Measurements from ENCODE around the gene LOXL1. TPM values are rescaled to one million over a fixed set of nuclear protein-coding genes. Genes with fewer than 3 reads are reported as not detected.
A peak's percentile ranks its signal among the peaks of the same experiment; 100 is the strongest.
"Not testable (repeated sequence)": the region's sequence is repeated elsewhere in the genome, so short reads cannot be mapped to it uniquely, and the experiment has no call there.

Gene LOXL1
- total RNA-seq, 2 donors from 2014 or later = 0.27 to 0.78 TPM

DNA sequence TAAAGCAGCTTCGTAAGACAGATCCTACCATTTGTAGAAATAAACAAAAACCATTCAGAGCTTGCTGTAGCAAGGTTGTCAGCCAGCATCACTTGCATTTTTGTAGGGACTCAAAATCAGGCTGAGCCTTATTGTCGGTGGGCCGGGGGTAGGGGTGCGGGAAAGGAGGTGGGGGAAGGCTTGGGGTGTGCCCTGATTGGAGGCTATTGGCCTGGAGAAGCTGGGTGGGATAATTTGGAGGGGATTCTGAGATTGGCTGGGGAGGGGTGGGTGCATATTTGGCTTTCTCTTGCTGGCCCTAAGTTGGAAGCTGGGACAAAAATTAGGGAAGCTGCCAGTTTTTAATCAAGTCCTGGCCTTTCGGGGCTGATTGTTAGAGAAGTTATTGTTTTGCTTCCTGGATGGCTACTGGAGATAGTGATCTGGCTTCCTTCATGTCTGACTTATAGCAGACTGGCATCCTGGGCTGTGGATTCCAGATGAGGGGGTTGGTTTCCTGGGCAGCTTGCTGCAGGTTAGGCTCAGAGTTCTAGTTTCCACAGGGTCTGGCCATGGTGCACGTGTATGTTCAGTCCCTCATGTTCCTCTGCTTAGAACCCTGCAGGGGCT lies 43.0 kb downstream of the LOXL1 start:
- no peak for ATAC-seq
- Mint-ChIP-seq H3K9me3 (peaks cover 2% of the 10 kb centered on the region in 2 donors), H3K36me3 (peaks cover 0 to 3% of the 10 kb centered on the region in 2 donors), H3K27ac (peak overlapping the region in 1 of 2 donors; percentile 15)
- DNase-seq (ENCODE audit: low spot score in 2 of 2) = peak in 1 of 2 donors; percentile 1

- H3K9me3 Mint-ChIP-seq = peaks cover 6 to 9% of the 10 kb centered on the region in 2 donors
- H3K36me3 Mint-ChIP-seq = peaks cover 0 to 15% of the 10 kb centered on the region in 2 donors
- DNase-seq (ENCODE audit: low spot score in 2 of 2) (peak; percentile 80 to 82), ATAC-seq (peak; percentile 84 to 85)
- no peak overlapping the region for H3K27ac Mint-ChIP-seq
Measured at GRCh38 chr15:73972984-73973682, 46.9 kb downstream of the LOXL1 start.

DNA sequence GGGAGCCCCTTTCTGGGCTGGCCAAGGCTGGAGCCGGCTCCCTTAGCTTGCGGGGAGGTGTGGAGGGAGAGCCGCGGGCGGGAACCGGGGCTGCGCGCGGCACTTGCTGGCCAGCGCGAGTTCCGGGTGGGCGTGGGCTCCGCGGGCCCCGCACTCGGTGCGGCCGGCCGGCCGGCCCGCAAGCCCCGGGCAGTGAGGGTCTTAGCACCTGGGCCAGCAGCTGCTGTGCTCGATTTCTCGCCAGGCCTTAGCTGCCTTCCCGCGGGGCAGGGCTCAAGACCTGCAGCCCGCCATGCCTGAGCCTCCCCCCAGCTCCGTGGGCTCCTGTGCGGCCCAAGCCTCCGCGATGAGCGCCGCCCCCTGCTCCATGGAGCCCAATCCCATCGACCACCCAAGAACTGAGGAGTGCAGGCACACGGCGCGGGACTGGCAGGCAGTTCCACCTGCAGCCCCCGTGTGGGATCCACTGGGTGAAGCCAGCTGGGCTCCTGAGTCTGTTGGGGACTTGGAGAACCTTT lies 47.5 kb downstream of the LOXL1 start:
- H3K36me3 Mint-ChIP-seq = peaks cover 0 to 15% of the 10 kb centered on the region in 2 donors
- not testable (repeated sequence) for H3K9me3 Mint-ChIP-seq; DNase-seq (ENCODE audit: low spot score in 2 of 2); H3K27ac Mint-ChIP-seq; ATAC-seq

DNA sequence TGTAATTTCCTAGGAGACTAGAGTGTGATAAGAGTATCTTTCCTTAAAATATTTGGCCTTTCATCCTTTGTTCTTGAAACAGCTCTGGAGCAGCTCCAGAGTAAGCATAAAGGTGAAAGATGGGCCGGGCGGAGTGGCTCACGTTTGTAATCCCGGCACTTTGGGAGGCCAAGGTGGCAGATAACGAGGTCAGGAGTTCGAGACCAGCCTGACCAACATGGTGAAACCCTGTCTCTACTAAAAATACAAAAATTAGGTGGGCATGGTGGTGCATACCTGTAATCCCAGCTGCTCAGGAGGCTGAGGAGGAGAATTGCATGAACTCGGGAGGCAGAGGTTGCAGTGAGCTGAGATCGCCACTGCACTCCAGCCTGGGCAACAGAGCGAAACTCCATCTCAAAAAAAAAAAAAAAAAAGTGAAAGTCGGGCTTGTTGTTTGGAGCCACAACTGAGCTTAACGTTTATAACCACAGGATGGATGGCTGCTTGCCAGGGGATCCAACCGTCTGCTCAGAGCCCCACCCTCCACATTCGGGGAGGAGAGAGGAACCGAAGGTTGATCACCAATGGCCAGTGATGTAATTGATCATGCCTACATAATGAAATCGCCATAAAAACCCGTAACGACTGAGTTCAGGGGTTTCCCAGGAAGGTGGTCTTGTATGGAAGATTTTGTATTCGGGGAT lies 49.3 kb downstream of the LOXL1 start:
- peak; percentile 31 to 54 for DNase-seq (ENCODE audit: low spot score in 2 of 2)
- H3K27ac Mint-ChIP-seq = peak overlapping the region in 1 of 2 donors; percentile 70
- H3K9me3 Mint-ChIP-seq = not testable (repeated sequence)
- peaks cover 0 to 15% of the 10 kb centered on the region in 2 donors for H3K36me3 Mint-ChIP-seq
- ATAC-seq = peak; percentile 48 to 54

GRCh38 chr15:73978896-73979295 lies 52.6 kb downstream of the LOXL1 start:
- no peak for ATAC-seq

DNA sequence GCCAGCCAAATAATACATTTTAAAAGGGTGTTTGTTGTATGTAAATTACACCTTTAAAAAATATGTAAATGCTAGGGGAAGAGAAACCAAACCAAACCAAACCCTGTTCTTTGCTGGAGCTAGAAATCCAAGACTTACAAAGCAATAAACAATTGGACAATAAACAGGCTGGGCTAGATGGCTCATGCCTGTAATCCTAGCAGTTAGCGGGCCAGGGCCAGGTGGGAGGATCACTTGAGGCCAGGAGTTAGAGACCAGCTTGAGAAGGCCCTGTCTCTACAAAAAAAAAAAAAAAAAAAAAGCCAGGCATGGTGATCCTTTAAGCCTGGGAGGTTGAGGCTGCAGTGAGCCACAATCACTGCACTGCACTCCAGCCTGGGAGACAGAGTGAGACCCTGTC lies 53.4 kb downstream of the LOXL1 start:
- DNase-seq (ENCODE audit: low spot score in 2 of 2) (no peak), ATAC-seq (no peak)
- no peak overlapping the region for H3K27ac Mint-ChIP-seq
- peaks cover under 1 to 5% of the 10 kb centered on the region in 2 donors for H3K9me3 Mint-ChIP-seq
- peaks cover 0 to 8% of the 10 kb centered on the region in 2 donors for H3K36me3 Mint-ChIP-seq

More at GRCh38 chr15:73978896-73979295, 52.6 kb downstream of the LOXL1 start:
- Mint-ChIP-seq H3K27ac (no peak overlapping the region), H3K9me3 (peaks cover 6 to 9% of the 10 kb centered on the region in 2 donors), H3K36me3 (peaks cover 0 to 15% of the 10 kb centered on the region in 2 donors)
- no peak for DNase-seq (ENCODE audit: low spot score in 2 of 2)

DNA sequence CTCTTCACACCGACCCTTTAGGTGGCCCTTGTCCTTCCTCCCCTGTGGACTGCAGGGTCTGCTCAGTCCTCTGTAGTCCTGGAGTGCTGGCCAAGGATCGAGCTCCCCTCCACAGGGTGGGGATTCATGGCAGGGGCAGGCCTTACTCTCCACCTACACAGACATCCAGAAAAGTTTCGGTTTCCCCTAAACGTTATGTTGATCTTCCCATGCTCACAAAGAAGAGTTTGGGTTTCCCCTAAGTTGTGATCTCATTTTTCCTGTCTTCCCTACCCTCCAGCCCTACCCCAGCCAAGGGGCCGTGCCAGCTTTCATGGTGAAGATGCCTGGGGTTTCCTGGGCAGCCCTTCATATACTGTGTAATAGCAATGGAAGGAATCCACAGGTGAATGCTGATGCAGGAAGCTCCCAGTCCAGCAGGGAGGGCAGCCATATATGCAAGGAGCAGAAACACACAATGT lies 55.5 kb downstream of the LOXL1 start:
- no peak for DNase-seq (ENCODE audit: low spot score in 2 of 2)
- ATAC-seq = peak; percentile 55 to 73
- Mint-ChIP-seq H3K27ac (peak overlapping the region; percentile 91 to 93), H3K9me3 (no peaks in the 10 kb centered on the region), H3K36me3 (no peaks in the 10 kb centered on the region)

- no peaks in the 10 kb centered on the region for H3K9me3 Mint-ChIP-seq
- peak; percentile 63 to 80 for ATAC-seq
- H3K27ac Mint-ChIP-seq = peak overlapping the region; percentile 91 to 93
- no peaks in the 10 kb centered on the region for H3K36me3 Mint-ChIP-seq
- no peak for DNase-seq (ENCODE audit: low spot score in 2 of 2)
Measured at GRCh38 chr15:73982222-73982962, 56.1 kb downstream of the LOXL1 start.

- ATAC-seq = no peak
- H3K36me3 Mint-ChIP-seq = no peaks in the 10 kb centered on the region
- peak overlapping the region in 1 of 2 donors; percentile 91 for H3K27ac Mint-ChIP-seq
- no peak for DNase-seq (ENCODE audit: low spot score in 2 of 2)
- H3K9me3 Mint-ChIP-seq = no peaks in the 10 kb centered on the region
Measured at GRCh38 chr15:73983211-73983727, 57.0 kb downstream of the LOXL1 start.

DNA sequence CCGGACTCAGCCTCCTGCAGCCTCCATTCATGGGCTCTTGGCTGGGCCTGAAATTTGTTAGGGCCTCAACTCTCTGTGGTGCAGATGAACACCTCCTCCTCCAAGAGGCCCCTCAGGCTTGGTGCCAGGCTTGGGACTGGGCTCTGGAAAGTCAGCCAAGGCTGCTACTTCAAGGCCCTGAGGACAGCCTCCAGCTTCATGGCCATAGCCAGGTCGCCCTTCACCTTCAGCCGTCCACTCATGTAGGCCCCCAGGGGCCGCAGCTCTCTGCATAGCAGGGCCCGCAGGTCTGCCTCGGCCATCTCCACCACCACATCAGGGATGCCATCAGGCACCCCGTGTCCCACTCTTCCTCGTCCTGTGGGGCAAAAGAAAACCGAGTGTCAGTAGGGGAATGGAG lies 57.5 kb downstream of the LOXL1 start:
- Mint-ChIP-seq H3K36me3 (no peaks in the 10 kb centered on the region), H3K9me3 (no peaks in the 10 kb centered on the region), H3K27ac (peak overlapping the region; percentile 16 to 37)
- DNase-seq (ENCODE audit: low spot score in 2 of 2) (no peak), ATAC-seq (no peak)

DNA sequence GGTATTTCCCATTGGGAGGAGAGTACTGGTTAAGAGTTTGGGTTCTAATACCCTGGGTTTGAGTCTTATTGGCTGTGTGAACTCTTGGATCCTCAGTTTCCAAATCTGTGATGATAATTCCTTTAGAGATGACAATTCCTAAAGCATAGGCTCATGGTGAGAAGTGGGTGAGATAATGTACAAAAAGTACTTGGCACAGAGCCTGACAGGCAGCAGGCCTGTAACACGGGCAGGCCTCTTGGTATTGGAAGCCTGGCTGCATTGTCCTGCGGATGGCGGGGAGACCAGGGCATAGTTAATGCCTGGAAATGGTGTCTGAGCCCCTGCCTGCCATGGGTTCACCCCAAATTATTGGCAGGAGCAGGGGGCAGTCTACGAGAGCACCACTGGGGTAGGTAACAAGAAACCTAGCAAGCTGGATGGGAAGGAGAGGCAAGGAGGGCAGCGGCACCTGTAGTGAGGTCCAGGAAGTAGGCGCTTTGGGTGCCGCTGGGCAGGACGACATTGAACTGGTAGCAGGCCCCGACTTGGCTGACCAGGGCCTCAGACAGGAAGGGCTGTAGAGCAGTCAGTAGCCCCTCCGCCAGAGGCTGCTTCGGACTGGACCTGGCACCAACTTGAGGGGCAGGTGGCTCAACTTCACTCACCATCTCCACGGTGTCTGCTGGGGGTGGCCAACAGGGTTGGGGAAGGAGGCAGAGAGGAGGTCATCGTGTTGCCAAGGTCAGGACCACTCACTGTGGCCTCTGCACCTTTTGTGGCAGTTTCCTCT lies 58.1 kb downstream of the LOXL1 start:
- no peak for DNase-seq (ENCODE audit: low spot score in 2 of 2)
- Mint-ChIP-seq H3K27ac (peak overlapping the region; percentile 16 to 37), H3K36me3 (no peaks in the 10 kb centered on the region), H3K9me3 (no peaks in the 10 kb centered on the region)
- ATAC-seq = no peak

- no peaks in the 10 kb centered on the region for H3K9me3 Mint-ChIP-seq
- peak overlapping the region in 1 of 2 donors; percentile 42 for H3K27ac Mint-ChIP-seq
- DNase-seq (ENCODE audit: low spot score in 2 of 2) (no peak), ATAC-seq (no peak)
- no peaks in the 10 kb centered on the region for H3K36me3 Mint-ChIP-seq
Measured at GRCh38 chr15:73985101-73985873, 59.0 kb downstream of the LOXL1 start.

DNA sequence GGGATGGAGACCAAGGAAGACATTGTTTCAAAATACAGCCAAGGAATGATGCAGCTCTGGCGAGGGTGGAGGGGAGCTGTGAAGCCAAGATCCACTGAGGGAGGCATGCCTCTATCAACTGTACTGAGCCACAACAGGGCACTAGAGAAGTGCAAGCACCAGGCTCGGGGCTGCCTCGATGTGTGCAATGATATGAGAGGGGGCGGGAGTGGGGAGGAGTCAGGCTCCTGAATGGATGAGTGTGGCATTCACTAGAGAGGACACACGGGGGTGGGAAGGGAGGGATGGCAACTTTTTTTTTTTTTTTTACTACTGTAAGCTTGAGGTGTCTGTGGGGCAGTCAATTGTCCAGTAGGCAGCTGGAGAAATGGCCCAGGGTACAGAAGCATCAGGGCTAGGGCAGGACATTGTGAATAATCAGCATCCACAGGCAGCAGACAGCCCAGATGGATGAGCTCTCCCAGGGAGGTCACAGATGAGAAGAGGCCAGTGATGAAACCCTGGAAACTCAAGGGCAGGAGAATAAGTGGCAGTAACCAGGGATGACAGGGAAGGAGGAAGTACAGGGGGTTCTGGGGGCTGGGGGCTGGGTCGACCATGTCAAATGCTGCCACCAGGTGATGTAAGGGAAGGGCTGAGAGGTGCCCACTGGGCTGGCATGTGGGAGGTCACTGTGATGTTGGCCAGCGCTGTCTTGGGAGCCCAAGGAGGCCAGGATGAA lies 60.0 kb downstream of the LOXL1 start:
- Mint-ChIP-seq H3K9me3 (no peaks in the 10 kb centered on the region), H3K36me3 (no peaks in the 10 kb centered on the region), H3K27ac (peak overlapping the region in 1 of 2 donors; percentile 42)
- no peak for DNase-seq (ENCODE audit: low spot score in 2 of 2)
- no peak for ATAC-seq

DNA sequence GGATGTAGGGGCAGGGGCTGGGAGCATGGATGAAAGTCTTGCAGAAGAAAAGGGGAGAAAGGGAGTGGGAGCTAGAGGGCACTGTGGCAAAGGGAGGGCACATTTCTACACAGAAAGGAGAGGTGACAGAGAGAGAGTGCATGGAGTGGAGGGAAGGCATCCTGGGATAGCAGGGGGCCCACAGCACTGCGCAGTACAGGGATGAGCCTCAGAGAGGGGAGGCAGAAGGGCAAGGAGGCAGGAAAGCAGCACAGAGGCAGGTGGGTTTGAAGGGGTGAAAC lies 60.5 kb downstream of the LOXL1 start:
- H3K36me3 Mint-ChIP-seq = no peaks in the 10 kb centered on the region
- peak overlapping the region; percentile 42 to 57 for H3K27ac Mint-ChIP-seq
- ATAC-seq = no peak
- H3K9me3 Mint-ChIP-seq = no peaks in the 10 kb centered on the region
- DNase-seq (ENCODE audit: low spot score in 2 of 2) = no peak

- Mint-ChIP-seq H3K36me3 (no peaks in the 10 kb centered on the region), H3K9me3 (no peaks in the 10 kb centered on the region), H3K27ac (peak overlapping the region; percentile 42 to 57)
- no peak for DNase-seq (ENCODE audit: low spot score in 2 of 2)
- no peak for ATAC-seq
Measured at GRCh38 chr15:73987250-73987649, 61.0 kb downstream of the LOXL1 start.

All from activated naive CD4-positive, alpha-beta T cell treated with anti-CD3 and anti-CD28 coated beads, Interleukin-2, amount 50 U/mL, for 72 hours (primary cell).